Activated gamma-delta T cell (primary cell): ENCODE measurements around the gene GRK4.

ENCODE experiments used
- DNase-seq: peaks from one replicate; lab custom pipeline; 2025; lab: John Stamatoyannopoulos, UW

The GRK4 gene

DNA sequence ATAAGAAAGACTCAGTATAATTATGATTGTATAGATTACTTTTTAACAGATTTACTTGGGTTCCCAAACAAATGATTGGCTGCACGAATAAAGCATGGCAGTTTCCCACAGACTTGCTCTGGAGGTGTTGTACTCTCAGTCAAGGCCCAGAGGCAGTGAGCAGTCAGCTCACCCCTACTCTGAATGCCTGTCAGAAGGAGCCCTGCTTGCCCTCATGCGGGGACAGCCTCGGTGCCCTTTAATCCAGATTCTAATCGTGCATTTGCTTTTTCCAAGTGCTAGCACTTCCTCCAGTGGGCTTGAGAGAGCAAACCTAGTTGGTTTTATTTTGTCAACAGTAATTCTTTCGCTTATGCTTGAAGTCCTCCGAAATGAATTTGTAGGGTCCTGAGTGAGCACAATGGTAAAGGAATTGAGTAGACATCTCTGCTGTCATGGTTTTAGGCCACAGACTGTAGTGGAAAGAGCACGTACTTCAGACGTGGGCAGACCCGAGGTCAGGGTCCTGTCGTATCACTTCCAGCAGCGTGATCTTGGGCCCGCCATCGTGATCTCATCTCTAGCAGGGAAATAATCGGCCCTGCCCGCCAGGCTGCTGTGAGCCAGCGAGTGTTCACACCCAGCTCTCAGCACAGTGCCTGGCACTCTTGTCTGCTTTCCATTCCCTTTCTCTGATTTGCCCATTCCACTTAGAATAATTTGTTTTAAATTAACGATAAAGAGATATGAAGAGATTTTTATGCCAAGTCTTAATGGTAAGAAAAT, 48.3 kb downstream of the GRK4 start:
- no peak for DNase-seq

DNA sequence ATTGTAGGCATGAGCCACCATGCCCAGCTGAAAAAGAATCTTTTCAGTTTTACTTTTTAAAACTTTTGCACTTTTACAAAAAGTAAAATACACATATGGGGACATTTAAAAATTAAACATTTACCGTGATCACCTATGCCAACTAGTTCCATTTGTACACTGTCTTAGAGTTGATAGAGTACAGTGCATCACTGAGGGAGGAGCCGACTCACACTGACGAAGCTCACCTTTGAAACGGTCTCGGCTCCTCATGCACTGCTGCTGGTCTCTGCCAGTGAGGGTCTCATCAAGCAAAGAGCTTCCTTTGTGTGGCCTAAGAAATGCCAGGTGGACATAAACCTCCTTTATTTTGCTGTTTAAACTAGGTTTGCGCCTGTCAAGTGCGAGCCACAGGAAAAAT, 50.0 kb downstream of the GRK4 start:
- no peak for DNase-seq

DNA sequence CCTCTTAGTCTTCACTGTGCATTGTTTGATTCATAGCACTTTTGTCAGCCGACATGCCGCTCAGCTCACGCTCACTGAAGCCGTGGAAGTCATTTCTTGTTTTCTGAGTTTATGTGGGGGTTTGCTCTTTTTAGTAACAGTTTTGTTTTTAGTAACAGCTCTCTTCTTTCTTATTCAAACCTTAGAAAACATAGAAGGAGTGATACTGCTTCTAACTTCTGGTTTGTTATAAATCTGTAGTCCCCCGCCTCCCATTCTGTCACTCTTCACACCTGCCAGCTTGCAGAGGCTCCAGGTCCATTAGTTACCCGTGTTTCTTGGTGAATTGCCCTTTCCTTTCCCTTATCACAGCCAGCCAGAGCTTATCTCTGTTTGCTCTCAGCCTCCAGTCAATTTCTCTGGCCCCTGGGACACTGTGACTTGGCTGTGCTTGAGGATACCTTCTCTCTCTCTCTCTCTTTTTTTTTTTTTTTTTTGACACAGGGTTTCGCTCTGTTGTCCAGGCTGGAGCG, 50.5 kb downstream of the GRK4 start:
- DNase-seq, result no peak

DNA sequence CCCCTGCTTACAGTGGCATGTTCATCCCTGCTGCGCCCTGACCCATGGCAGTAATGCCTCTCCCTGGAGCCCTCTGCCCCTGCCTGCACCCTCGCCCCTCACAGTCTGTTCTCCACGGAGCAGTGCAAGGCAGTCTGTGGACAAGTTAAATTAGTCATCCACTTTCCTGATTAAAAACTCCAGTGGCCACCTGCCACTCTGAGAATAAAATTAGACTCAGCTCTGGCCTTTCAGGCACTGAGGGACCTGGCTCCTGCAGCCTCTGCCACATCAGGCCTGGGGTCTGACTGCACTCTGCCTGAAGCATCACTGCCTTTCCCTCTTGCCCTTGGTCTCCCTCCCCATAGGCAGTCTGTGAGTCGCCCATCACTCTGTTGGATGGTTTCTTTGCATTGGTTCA, 53.6 kb downstream of the GRK4 start:
- no peak for DNase-seq

DNA sequence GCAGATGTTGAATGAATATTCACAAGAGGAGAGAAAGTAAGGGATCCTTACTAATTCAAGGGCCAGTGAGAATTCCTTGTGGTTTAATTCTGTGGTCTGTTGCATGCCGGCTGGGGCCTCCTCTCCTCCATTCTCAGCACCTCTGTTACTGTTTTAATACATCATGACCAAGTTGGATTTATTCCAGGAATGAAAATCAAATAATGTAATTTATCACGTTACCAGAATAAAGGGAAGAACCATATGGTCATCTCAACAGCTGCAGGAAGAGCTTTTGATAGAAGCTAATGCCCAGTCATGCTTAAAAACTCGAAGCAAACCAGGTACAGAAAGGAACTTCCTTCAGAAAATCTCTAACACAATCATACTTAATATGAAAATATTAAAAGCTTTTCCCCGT, 54.1 kb downstream of the GRK4 start:
- DNase-seq, result no peak

DNA sequence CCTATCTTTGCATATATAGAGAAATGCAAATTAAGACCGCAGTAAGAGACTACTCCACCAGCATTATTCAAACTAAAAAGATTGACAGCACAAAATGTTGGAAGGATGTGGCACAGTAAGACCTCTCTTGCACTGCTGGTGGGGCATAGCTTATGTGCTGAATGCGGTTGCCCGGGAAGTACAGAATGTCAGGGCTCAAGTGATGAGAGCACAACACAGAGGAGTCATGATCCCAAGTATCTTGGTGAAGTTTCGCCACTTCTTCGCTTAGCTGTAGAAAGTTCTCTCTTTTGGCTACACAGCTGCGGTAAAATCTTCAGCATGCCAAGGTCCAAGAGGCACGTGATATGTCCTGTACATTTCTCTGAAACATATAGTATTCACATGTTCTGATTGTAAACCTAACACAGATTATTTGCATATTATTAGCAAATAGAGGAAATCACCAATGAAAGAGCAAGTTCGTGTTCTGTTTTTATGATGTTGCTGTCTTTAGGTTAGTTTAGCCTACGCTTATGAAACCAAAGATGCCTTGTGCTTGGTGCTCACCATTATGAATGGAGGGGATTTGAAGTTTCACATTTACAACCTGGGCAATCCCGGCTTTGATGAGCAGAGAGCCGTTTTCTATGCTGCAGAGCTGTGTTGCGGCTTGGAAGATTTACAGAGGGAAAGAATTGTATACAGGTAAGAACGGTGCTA, 55.9 kb downstream of the GRK4 start:
- no peak for DNase-seq

DNA sequence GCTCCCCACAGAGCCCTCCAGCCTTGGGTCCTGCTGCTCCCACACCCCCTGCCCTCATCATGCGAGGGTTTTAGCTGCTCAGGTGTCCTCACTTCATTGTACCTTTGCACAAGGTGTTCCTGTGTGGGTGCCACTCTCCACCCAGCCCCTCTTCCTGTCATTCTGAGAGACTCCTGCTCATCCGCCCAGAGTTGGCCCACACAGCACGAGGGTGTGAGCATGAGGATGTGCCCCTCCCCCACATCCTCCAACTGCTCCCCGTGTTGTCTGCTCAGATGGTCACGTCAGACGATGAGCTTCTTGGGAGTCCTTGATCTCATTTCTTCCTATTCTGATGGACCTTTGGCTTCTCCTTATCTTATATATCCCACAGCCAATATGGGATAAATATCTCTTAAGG, 57.8 kb downstream of the GRK4 start:
- DNase-seq, result no peak

DNA sequence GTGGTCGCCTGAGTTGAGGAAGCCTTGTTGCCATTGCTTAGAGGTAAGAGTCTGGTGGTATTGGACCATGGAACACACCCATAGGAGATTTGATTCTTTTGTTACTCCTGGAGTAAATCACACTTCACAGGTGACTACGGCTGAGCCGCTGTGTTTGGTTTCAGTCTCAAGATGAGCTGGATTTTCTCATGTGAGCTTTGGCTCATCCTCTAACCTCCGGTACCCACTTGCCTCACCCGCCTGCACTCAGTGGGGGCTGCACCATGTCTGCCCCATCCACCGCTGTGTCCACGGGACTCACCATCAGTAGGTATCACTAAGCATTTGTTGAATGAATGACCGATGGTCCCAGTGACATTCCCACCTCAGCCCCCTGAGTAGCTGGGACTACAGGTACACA, 58.3 kb downstream of the GRK4 start:
- no peak for DNase-seq

DNA sequence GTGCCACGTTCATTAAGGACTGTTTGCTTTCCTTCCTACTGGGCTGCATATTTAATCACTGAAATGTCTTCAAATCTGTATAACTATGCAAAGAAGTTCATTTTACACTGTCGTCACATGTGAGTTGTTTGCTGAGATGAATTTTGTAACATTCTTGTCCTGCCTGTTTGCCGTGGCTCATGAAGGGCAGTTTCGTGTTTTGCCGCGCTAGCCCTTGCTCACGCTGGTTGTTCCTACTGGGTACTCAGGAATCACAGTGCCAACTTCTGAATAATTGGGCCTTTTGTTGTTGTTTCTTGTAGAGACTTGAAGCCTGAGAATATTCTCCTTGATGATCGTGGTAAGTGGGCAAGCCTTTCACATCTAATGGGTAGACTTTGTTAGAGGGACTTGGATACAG, 58.7 kb downstream of the GRK4 start:
- no peak for DNase-seq

DNA sequence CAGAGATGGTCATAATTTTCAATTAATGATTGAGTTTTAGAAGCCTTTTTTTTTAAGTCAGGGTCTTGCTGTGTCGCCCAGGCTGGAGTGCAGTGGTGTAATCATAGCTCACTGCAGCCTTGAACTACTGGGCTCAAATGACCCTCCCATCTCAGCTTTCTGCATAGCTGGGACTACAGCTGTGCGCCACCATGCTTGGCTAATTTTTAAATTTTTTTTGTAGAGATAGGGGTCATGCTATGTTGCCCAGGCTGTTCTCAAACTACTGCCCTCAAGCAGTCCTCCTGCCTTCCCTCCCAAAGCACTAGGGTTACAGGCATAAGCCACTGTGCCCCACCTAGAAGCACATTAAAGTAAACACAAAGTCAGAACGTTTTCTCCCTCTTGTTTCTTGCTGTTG, 59.3 kb downstream of the GRK4 start:
- DNase-seq, result no peak

DNA sequence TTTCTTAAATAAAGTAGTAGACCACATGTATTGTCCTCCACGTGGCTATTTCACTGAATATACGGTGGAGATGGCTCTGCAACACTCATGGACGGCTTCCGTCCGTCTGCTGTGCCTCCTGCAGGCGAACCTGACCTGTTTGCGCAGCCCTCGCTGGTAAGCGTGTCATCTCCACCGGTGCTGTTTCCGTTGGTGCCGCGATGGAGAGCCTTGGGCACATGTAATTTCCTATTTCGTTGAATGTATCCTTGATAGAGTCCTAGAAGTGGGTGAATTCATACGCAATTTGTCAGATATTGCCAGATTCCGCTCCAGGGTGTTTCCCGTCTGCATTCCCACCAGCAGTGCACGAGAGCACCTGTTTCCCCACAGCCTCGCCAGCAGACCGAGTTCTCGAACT, 62.5 kb downstream of the GRK4 start:
- no peak for DNase-seq

DNA sequence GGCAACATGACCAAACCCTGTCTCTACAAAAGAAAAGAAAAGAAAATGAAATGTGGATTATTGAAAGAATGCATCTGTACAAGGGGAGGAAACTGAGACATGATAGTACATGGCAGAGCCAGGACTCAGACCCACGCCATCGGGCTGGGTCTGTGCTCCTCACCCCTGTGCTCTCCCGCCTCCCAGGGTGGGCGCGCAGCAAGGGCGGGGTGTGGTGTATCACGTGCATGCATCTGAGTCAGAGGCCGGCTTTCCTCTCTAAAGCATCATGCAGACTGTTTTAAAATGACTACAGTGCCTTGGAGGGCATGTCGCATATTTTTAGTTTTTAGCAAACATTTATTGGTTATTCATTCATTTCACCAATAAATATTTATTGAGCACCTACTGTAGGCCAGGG, 63.2 kb downstream of the GRK4 start:
- no peak for DNase-seq

DNA sequence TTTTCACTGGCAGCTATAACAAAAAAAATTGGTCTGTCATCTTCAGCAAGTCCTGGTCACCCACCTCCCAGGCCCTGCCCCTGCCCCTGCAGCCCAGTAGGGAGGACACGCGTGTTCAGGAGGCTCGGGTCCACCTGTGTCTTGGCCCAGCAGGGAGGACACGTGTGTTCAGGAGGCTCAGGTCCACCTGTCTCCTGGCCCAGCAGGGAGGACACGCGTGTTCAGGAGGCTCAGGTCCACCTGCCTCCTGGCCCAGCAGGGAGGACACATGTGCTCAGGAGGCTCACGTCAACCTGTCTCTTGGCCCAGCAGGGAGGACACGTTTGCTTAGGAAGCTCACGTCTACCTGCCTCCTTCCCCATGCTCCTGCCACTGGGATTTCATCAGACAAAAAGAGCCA, 66.1 kb downstream of the GRK4 start:
- DNase-seq, result no peak

DNA sequence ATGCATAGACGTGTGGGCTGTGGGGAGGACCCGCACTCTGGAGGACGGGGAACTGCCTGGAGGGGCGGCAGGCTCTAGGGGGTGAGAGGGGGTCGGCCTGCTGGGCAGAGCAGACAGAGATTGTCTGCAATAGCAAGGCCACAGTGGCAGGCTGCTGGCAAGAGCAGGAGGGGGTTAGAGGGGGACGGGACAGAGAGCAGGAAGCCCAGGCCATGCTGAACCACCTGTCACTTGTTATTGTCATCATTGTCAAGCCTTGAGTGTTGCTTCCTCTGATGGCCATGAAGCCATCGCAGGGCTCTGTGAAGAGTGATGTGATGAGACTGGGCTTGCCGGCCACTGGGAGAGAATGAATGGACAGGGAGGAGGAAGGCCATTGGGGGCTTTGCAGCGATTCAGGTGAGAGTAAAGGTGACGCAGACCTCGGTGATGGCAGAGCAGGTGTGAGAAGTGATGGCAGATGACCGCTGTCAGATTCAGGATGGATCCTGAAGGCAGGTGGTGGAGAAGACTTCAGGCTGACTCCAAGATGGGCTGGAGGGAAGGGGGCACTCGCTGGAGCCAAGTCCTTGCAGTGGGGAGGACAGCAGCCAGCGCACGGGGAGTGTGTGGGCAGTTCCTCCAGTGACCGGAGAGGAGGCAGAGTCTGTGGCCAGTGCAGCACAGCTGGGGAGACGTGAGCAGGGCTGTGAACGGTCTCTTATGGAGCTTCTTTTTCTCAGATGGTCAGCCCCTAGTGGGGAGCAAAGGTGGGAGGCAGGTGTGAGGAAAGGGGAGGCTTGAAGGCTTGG, 67.4 kb downstream of the GRK4 start:
- no peak for DNase-seq

DNA sequence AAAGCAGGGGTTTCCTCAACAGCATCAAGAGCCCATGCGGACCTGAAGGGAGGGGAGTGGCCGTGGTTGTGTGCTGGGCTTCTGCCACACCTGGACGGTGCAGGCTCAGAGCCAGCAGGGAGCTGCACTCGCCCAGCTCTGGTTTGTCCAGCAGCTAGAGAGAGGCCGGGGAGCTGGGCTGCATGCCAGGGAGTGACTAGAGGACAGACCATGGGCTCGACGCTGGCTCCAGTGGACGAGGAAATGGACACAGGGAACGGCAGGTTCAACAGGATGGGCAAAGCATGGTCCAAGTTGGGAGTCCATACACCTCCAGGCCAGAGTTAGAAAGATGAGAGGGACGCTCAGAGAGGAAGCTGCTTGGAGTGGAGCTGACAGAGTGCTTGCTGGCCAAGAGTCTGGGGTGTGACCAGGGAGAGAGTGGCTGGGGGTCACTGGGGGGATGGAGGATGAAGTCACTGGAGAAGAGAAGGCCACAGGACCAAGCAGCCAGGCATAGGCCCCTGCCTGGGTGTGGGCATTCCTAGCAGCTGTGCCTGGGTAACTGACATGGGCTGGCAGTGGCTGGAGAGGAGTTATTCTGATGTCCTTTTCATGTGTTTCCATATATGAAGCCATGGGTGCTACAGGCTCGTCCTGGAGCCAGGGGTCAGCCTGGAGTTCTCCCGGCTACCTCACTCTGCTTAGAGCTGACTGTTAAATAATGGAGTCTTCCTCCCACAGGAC, 68.1 kb downstream of the GRK4 start:
- DNase-seq, result no peak

DNA sequence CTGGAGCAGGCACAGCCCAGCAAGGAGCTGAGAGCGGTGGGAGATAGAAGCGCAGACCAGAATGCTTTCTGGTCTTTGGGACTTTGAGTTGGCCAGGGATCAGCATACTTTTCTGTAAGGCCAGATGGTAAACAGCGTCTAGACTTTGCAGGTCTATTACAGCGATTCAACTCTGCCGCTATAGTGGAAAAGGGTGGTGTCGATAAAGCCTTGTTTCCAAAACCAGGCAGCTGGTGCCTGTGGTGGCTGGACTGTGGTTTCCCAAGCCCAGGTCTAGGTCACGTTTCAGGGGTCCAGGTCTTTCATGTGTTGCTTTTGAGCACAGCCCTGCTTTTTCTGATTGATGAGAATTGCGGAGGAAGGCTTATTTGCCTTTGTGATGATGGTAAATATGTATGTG, 70.9 kb downstream of the GRK4 start:
- DNase-seq, result no peak

DNA sequence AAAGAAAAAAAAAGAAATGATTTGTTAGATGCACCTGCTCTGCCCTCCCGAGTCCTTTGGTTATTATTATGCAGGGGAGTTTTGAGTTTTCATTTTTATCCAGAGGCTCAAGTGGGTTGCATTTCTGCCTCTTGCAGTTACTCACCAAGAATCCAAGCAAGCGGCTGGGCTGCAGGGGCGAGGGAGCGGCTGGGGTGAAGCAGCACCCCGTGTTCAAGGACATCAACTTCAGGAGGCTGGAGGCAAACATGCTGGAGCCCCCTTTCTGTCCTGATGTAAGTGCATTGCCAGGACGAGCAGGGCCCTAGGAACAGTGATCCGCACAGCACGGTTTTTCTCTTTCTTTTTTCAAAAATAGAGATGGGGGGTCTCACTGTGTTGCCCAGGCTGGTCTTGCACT, 71.9 kb downstream of the GRK4 start:
- no peak for DNase-seq

DNA sequence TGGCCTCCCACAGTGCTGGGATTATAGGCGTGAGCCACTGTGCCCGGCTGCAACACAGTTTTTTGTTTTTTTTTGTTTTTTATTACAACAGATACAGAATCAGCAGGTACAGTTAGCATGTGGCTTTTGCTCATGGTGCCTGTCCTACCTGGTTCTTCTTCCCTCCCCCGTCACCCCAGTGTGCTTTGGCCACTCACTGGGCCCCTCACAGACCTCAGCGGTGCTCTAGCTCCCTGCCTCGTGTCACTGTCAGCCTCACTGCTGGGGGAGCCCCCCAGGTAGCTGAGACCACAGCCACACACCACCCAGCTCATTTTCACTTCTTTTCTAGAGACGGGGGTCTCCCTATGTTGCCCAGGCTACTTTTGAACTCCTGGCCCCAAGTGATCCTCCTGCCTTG, 72.3 kb downstream of the GRK4 start:
- DNase-seq, result no peak

DNA sequence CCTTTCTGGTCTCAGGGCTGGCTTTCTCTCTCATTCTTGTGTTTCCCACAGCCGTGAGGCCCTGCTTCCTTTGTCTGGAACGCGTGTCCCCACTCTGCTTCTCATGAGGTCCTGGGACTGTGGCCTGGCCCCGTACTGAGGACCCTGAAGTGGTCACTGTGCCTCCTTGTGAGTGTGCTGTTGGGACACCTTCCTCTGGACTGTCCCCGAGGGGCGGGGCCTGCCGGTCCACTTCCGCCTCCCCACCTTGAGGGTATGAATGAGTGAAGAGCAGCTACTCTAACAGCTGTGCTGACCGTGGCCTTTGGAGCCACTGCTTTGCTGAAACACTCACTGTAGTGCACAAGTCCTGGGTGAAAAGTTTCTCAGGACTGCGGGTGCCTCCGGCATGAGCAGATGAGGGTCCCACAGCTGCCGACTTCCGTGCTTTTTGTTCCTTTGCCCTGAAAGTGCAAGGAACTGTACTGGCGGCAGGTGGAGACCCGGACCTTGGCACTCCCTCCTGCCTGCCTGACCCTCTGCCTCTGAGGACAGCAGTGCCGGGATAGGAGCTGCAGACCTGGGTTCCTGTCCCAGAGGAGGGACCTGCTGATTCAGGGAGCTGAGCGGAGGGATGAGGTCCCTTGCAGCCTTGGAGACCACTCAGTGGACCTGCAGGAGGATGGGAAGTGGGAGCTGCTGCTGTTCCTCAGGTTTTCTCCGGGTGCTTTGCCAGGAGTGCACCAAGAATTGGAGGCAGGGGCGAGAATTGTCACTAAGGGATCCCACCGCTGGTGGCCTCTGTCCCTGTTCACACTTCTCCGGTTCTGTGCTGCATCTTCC, 73.0 kb downstream of the GRK4 start:
- DNase-seq, result no peak

DNA sequence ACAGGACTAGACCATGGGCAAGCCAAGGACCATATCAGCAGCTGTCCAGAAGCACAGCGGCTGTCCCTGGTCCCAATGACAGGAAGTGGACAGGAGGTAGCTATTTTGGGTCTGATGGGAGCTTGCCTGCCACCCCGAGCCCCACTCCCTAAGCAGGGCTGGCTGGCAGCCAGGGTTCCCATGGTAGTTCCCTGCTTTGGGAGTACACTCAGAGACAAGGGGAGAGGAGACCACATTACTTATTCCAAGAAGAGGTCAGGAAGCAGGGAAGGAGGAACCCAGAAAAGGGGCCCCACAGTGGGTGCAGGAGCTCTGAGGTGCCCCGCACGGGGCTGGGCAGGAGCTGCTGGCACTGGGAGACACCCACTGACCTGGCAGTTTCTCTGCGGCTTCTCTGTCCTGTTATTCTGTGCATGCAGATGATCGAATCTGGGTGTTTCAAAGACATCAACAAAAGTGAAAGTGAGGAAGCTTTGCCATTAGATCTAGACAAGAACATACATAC, 74.6 kb downstream of the GRK4 start:
- DNase-seq, result no peak
